HG02885 (cell line): ENCODE data around the gene ZG16.
A peak's percentile ranks its signal among the peaks of the same experiment; 100 is the strongest.

ENCODE experiments used
- ATAC-seq: cut with Tn5 transposase; IDR thresholded peaks from one replicate; pipeline ENCODE4 v1.9.1; 2021; ENCODE audit warnings: mild to moderate bottlenecking; ENCODE audit not compliant: unreplicated experiment, poor library complexity

The ZG16 gene

DNA sequence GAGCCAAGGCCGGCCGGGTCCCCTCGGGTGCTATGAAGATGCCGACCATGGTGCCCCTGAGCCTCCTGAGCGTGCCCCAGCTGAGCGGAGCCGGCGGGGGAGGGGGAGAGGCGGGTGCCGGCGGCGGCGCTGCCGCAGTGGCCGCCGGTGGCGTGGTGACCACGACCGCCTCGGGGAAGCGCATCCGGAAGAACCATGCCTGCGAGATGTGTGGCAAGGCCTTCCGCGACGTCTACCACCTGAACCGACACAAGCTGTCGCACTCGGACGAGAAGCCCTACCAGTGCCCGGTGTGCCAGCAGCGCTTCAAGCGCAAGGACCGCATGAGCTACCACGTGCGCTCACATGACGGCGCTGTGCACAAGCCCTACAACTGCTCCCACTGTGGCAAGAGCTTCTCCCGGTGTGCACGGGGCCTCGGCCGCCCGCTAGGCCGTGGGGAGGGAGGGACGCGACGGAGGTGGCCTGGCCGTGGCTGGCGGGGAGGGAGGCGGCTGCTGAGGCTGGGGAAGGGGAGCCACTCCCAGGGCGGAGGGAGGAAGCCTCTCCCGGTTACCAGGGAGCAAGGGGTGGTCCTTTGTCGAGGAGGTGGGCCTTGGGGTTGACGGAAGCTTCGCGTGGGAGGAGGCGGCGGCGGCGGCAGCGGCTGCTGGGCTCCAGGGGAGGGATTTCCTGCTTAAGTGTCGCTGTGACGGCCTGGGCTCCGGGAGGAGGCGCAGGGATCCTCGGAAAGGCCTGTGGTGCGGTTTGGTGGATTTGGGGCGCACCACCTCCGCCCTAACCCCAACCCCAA is 29.6 kb downstream of the ZG16 start:
- ATAC-seq: peak; percentile 20

DNA sequence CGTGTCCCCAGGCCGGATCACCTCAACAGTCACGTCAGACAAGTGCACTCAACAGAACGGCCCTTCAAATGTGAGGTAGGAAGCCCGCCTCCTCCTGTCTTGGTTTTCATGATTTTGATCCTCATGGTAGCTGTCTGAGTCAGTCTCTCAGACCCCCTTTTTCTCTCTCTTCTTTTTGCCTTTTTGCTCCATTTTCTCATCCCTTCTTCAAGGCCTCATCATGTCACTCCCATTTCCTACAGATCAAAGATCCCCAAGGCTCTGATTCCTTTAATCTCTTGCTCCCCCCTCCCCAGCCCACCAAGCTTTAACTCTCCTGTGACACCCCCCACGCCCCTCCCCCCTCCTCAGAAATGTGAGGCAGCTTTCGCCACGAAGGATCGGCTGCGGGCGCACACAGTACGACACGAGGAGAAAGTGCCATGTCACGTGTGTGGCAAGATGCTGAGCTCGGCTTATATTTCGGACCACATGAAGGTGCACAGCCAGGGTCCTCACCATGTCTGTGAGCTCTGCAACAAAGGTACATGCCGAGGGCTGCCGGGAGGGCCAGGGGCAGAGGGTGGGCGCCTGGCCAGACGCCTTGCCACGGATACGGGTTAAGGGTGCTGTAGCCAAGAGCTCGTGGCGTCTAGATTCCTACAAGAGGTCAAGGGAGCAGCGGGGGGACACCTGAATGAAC is 30.3 kb downstream of the ZG16 start:
- ATAC-seq: no peak

DNA sequence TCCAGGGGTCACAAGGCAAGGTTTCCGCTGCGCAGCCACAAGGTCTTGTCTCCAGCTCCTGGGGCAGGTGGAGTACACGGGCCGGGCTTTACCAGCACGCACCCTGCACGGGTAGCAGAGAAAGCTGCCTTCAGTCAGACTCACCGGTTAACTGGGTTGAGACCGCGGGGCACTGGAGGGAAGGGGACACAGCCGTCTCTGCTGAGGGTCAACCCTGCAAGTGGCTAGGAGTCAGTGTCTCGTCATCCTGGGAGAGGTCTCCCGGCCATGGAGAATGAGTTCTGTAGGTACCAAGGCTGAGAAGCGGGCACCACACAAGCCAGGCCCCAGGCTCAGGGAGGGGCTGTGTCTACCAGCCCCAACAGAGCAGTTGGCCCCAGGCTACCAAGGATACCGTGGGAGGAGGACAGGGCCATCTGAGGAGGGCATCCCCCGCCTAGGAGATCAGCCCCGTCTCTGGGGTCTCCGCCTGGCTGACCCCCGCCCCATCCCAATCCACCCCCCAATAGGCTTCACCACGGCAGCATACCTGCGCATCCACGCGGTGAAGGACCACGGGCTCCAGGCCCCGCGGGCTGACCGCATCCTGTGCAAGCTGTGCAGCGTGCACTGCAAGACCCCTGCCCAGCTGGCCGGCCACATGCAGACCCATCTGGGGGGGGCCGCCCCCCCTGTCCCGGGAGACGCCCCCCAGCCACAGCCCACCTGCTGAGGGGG is 31.1 kb downstream of the ZG16 start:
- no peak for ATAC-seq

DNA sequence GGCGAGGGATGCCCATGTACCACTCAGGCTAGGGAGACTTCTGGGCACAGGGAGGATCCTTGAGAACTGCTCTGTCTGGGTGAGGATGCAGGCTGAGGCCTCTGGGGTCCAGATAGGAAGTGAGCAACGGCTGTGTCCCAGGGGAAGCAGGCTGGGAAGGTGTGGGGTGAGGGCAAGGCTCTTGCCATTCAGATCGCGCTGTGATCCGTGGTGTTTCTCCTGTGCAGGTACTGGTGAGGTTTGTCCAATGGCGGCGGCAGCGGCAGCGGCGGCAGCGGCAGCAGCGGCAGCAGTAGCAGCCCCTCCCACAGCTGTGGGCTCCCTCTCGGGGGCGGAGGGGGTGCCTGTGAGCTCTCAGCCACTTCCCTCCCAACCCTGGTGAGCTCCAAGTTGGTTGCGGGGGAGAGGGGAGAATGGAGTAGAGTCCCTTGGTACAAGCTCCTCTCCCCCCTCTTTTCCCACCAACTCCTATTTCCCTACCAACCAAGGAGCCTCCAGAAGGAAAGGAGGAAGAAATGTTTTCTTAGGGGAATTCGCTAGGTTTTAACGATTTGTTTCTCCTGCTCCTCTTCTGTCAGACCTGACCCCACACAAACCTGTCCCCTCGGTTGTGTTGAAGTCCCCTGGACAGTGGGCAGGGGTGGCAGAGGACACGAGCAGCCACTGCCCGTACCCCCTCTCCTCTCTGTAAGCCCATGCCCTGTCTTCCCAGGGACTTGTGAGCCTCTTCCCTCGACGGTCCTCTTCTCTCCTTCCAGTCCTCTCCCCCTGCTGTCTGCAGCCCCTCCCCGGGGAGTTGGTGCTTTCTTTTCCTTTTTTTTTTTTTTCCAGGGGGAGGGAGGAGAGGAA is 32.0 kb downstream of the ZG16 start:
- ATAC-seq: no peak

DNA sequence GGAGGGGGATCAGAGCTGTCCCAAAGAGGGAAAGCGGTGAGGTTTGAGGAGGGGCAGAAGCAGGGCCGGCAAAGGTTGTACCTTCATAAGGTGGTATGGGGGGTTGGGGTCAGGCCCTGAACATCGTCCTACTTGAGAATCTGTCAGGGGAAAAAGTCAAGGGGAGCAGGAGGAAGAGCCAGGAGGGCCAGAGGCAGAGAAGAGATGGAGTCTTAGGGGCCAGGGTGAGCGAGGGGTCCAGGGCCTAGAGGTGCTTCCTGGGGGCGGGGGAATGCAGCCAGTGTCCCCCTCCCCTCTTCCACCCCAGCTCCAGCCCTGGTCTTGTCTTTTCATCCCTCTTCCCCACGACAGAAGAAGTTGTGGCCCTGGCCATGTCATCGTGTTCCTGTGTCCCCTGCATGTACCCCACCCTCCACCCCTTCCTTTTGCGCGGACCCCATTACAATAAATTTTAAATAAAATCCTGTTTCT is 32.7 kb downstream of the ZG16 start:
- no peak for ATAC-seq

DNA sequence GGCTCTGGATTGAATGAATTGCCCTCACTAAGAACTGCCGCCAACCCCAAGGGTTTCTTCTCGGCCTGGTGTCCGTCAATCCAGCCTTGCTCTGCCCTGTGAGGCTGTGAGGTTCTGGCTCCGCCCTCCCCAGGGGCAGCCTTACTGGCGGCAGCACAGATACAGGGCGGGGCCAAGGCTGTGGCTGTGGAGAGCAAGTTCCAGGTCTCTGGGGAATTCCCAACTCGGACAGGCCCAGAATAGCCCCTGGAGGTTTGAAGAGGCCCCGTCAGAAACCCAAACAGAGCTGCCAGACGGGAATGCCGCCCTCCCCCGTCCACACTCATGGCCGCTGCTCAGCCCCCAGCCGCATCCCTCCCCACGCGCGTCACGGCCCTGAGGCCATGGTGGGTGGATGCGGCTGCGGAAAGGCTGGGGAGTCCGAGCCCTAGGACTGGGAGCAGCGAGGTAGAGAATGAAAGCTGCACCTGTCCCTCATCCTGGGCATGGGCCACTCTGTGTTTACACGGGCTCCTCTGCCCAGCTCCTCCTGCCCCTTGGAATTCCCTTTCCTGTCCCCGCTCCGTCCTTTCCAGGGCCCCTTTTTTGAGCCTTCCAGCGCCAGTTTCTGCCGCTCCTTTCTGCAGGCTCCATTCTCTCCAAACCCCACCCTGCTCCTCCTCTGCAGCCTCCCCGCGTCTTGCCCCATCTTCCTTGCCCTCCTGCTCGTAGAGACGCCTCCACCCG is 33.3 kb downstream of the ZG16 start:
- ATAC-seq: peak; percentile 44

DNA sequence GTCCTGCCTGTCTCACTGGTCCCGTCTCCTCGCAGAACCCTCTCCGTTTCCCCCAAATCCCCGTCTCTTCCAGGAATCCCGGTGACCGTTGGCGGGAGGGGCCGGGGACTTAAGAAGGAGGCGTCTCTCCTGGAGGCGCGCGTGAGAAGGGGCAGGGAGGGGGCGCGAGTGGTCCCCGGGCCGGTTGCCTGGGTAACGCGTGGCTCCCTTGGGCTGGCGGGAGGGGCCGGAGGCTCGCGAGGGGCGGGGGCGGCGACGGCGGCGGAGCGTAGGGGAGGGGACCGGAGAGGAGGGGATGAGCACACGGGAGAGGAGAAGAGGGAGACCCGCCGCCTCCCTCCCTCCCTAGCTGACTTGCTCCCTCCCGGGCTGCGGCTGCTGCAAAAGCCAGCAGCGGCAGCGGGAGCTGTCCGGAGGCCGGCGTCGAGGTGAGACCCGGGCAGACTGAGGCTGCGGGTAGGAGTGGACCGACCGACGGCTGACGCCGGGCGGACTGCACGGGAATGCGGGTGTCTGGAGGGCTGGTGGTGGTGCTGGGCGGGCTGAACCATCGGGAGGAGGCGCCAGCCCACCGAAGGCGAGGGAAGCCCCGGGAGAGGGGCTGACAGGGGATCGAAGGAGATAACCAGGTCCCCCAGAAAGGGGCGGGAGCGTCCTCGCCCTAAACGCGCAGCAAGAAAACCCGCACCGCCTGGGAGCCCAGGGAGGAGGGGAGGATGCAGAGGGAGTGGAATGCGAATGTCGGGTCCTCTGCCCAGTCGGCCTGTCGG is 34.0 kb downstream of the ZG16 start, which contains the start of gene PRRT2:
Gene PRRT2 (plus strand): TSS at position 298 of the 770 bp plus-strand sequence. CDS start 862 bp downstream, outside the sequence.
- ATAC-seq: no peak

DNA sequence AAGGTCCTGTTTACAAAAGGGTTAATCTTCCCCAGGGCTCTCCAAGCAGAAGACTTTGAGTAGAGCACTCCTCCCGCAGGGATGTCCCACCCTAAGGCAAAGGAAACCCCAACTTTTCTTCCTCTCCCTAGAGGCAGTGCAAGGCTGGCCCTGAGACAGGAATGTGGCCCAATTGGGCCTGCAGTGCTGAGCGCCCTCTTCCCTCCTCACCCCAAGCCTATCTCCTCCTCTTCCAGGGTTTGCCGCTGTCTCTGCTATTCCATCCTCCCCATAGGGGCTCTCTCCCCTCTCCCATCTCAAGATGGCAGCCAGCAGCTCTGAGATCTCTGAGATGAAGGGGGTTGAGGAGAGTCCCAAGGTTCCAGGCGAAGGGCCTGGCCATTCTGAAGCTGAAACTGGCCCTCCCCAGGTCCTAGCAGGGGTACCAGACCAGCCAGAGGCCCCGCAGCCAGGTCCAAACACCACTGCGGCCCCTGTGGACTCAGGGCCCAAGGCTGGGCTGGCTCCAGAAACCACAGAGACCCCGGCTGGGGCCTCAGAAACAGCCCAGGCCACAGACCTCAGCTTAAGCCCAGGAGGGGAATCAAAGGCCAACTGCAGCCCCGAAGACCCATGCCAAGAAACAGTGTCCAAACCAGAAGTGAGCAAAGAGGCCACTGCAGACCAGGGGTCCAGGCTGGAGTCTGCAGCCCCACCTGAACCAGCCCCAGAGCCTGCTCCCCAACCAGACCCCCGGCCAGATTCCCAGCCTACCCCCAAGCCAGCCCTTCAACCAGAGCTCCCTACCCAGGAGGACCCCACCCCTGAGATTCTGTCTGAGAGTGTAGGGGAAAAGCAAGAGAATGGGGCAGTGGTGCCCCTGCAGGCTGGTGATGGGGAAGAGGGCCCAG is 34.9 kb downstream of the ZG16 start:
- ATAC-seq: no peak

DNA sequence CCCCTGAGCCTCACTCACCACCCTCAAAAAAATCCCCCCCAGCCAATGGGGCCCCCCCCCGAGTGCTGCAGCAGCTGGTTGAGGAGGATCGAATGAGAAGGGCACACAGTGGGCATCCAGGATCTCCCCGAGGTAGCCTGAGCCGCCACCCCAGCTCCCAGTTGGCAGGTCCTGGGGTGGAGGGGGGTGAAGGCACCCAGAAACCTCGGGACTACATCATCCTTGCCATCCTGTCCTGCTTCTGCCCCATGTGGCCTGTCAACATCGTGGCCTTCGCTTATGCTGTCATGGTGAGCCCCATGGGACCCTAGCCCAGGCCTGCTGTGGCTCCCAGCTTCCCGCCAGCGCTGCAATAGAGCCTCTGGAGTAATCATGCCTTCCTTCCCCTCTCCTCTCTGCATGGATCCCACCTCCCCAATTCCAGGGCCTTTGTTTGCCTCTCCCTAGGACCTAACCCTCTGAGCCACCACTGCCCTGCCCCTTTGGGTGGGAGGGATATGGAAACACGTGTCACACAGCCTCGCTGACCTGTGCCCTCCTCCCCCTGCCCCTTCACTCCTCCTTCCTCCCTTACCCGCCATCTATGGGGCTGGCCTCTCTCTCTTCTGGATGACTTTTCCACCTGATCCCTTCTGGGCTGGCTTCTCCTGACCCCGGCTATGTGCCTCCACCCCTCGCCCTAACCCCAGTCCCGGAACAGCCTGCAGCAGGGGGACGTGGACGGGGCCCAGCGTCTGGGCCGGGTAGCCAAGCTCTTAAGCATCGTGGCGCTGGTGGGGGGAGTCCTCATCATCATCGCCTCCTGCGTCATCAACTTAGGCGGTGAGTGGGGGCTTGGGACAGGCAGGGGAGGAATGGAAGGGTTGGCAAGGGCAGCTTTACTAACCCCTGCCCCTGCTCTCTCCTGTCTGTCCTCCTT is 35.8 kb downstream of the ZG16 start:
- ATAC-seq: no peak

DNA sequence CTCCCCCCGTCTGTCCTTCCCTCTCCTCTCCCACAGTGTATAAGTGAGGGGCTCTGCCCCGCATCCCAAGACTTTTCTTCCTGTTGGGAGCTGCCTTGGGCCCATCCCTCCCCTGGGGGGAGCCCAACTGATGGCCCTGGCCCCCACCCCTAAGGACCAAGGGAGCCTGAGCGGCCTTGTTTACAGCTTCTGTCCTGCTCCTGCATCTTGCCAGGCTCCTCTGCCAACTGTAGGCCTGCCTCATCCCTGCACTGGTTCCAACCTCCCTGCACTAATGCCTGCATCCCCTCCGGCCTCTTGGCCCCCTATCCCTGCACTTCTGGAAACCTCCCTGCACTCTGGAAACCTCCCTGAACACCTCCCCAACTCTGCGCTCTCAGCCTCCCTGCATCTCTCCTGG is 36.5 kb downstream of the ZG16 start:
- no peak for ATAC-seq

DNA sequence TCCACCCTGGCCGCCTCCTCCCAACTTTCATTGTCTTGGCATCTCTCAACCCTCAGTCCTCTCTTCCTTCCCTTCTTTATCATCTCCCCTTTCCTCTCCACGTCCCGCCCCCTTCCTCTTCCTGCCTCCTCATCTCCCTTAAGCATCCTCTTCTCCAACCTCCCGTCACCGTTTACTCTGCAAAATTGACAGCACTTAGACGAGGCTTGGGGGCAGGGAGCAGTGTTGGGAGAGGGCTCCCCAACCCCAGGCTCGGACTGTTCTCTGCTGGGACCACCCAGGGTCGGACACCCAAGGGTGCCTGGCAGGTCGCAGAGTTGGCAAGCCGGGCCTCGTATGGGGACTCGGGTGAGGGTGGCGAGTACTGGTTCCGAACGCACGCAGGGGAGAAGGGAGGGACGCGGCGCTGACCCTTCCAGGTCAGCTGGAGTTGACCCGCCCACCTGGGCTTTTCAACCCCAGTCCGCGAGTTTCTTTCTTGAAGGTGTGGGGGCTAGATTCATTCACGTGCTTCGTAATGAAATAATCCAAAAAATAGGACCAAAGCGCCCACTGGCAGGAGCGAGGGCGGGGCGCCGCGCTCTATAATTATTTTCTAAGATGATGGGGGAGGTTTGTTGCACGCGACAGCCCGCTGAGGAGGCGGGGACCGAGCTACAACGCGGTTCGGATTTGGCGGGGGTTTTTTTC is 37.1 kb downstream of the ZG16 start:
- ATAC-seq: no peak

DNA sequence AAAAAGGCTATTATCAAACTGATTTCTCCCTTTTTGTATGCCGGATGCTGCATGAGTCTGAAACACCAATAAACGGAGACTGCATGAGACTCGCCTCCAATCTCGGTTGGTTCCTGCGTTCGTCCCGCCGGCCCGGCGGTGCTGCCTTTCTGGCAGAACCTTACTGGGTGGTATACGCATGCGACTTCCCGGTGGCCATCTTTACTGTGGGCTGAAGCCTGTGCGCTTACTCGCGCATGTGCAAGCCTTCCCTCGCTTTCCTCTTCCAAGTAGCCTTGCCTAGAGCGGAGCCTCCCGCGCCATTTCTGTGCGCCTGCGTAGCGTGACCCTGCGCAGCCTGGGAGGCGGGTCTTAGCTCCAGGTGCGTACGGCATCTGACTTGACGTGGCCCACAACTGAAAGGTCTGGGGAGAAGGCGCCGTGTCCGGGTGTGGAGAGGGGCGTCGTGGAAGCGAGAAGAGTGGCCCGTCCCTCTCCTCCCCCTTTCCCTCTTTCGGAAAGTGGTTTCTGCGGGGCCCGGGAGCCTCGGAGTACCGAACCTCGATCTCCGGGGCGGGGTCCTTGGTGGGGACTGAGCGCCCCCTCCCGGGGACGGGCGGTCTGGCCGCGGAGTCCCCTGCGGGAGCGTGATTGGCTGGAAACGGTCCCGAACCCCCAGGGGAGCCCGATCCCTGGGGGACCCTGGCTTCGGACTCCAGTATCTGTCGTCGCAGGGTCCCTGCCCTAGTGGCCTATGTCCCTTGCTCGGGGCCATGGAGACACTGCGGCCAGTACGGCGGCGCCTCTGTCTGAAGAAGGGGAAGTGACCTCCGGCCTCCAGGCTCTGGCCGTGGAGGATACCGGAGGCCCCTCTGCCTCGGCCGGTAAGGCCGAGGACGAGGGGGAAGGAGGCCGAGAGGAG is 38.0 kb downstream of the ZG16 start, which contains the start of gene PAGR1:
Gene PAGR1 (plus strand): TSS at position 360 of the 901 bp plus-strand sequence. CDS start 374 bp downstream, at position 734.
- peak; percentile 66 for ATAC-seq

DNA sequence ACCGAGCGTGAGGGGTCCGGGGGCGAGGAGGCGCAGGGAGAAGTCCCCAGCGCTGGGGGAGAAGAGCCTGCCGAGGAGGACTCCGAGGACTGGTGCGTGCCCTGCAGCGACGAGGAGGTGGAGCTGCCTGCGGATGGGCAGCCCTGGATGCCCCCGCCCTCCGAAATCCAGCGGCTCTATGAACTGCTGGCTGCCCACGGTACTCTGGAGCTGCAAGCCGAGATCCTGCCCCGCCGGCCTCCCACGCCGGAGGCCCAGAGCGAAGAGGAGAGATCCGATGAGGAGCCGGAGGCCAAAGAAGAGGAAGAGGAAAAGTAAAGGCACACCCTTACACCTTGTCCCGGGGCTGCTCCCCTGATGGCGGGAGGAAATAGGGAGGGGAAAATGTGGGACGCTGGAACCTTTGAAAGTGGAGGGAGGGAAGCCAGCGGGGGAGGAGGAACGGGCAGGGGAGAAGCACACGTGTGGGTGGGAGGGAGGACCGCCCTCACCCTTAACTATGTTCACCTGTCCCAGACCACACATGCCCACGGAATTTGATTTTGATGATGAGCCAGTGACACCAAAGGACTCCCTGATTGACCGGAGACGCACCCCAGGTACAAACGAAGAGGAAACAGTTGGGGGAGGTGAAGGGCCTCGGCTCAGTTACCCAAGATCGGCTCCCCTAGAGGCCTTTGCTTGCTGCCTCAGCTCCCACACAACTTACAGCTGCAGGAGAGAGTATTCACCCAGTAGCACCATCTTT is 38.8 kb downstream of the ZG16 start:
- peak; percentile 8 for ATAC-seq

DNA sequence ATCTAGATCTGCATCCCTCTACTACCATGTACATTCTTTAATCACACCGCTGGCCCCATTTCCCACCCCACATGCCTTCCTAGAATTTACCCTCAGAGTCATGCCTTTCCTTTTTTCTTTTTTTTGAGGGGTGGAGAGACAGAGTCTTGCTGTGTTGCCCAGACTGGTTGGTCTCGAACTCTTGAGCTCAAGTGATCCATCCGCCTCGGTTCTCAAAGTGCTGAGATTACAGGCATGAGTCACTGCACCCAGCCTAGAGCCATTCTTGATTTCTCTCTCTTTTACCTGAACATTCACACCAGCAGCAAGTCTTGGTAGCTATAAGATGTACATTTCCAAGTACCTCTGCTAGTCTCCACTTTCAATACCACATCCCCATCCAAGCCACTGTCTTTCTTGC is 40.0 kb downstream of the ZG16 start:
- ATAC-seq: no peak
